HG02623 (cell line): Measurements from ENCODE around the gene CNIH2.
"Not testable (repeated sequence)": the region's sequence is repeated elsewhere in the genome, so short reads cannot be mapped to it uniquely, and the experiment has no call there.

Experiments
- ATAC-seq: cut with Tn5 transposase; IDR thresholded peaks from one replicate; pipeline ENCODE4 v1.9.1; 2021; ENCODE audit warnings: moderate library complexity; ENCODE audit not compliant: unreplicated experiment

CNIH2 gene

GRCh38 chr11:66275984-66276612 lies 1.9 kb upstream of the CNIH2 start:
- ATAC-seq, result no peak

- not testable (repeated sequence) for ATAC-seq
Measured at GRCh38 chr11:66276619-66277018, 1.4 kb upstream of the CNIH2 start.

- not testable (repeated sequence) for ATAC-seq
Measured at GRCh38 chr11:66277064-66277463, 911 bp upstream of the CNIH2 start.

GRCh38 chr11:66278363-66279091 lies 552 bp downstream of the CNIH2 start:
- no peak for ATAC-seq

GRCh38 chr11:66279092-66279734 lies 1.2 kb downstream of the CNIH2 start:
- ATAC-seq, result no peak

GRCh38 chr11:66280428-66280827 lies 2.5 kb downstream of the CNIH2 start:
- no peak for ATAC-seq

GRCh38 chr11:66281001-66281400 lies 3.0 kb downstream of the CNIH2 start:
- ATAC-seq, result no peak

- no peak for ATAC-seq
Measured at GRCh38 chr11:66281776-66282467, 3.9 kb downstream of the CNIH2 start.

GRCh38 chr11:66282468-66283455 lies 4.8 kb downstream of the CNIH2 start:
- peak; percentile 84 for ATAC-seq

- ATAC-seq, result no peak
Measured at GRCh38 chr11:66283461-66284105, 5.6 kb downstream of the CNIH2 start.

GRCh38 chr11:66284526-66285078 lies 6.6 kb downstream of the CNIH2 start:
- no peak for ATAC-seq

GRCh38 chr11:66285250-66285947 lies 7.4 kb downstream of the CNIH2 start:
- ATAC-seq, result no peak

- ATAC-seq, result no peak
Measured at GRCh38 chr11:66286699-66287098, 8.7 kb downstream of the CNIH2 start.

GRCh38 chr11:66287211-66287888 lies 9.4 kb downstream of the CNIH2 start:
- ATAC-seq, result no peak

- ATAC-seq, result no peak
Measured at GRCh38 chr11:66287889-66288670, 10.1 kb downstream of the CNIH2 start.

- ATAC-seq, result peak; percentile 89
Measured at GRCh38 chr11:66288671-66289547, 10.9 kb downstream of the CNIH2 start, which contains the start of gene YIF1A. YIF1A (minus strand) TSS chr11:66289143; CDS start chr11:66288985, 158 bp downstream.
